Measurements from ENCODE around the gene PLEKHA1.

PLEKHA1 gene

GRCh38 chr10:122466951-122467381 is 92.5 kb downstream of the PLEKHA1 start:
- no peak for DNase-seq (ENCODE audit: low read depth, low spot score)
- Histone ChIP-seq H3K4me3 (ENCODE audit: insufficient read length, low read depth) (no peak overlapping the region), H3K4me1 (ENCODE audit: insufficient read depth, insufficient read length) (peaks cover 9% of the 10 kb centered on the region)

GRCh38 chr10:122467701-122468100 is 93.2 kb downstream of the PLEKHA1 start:
- Histone ChIP-seq H3K4me1 (ENCODE audit: insufficient read depth, insufficient read length) (peaks cover 3% of the 10 kb centered on the region), H3K27me3 (ENCODE audit: insufficient read depth, insufficient read length) (peaks cover 16% of the 10 kb centered on the region), H3K36me3 (ENCODE audit: insufficient read depth, insufficient read length, low read length) (no peaks in the 10 kb centered on the region), H3K9ac (ENCODE audit: insufficient read length, low read depth) (no peak overlapping the region), H3K9me3 (ENCODE audit: insufficient read depth, low read length) (no peaks in the 10 kb centered on the region), H3K4me3 (ENCODE audit: insufficient read length, low read depth) (no peak overlapping the region)
- DNase-seq (ENCODE audit: low read depth, low spot score) = no peak
- TF ChIP-seq YY1 (IDR thresholded peaks at IDR 0.05; ENCODE audit: insufficient read depth, insufficient read length) = no peak
- no peak for TF ChIP-seq ZNF274 (IDR thresholded peaks at IDR 0.05; ENCODE audit: low read depth, low read length)
- TF ChIP-seq SUZ12 (IDR thresholded peaks at IDR 0.05; ENCODE audit: extremely low read depth, insufficient read depth, insufficient read length) = no peak

More at GRCh38 chr10:122466951-122467381, 92.5 kb downstream of the PLEKHA1 start:
- TF ChIP-seq ZNF274 (IDR thresholded peaks at IDR 0.05; ENCODE audit: low read depth, low read length) (no peak), YY1 (IDR thresholded peaks at IDR 0.05; ENCODE audit: insufficient read depth, insufficient read length) (no peak)
- Histone ChIP-seq H3K9ac (ENCODE audit: insufficient read length, low read depth) (no peak overlapping the region), H3K36me3 (ENCODE audit: insufficient read depth, insufficient read length, low read length) (no peaks in the 10 kb centered on the region), H3K27me3 (ENCODE audit: insufficient read depth, insufficient read length) (peaks cover 23% of the 10 kb centered on the region), H3K9me3 (ENCODE audit: insufficient read depth, low read length) (no peaks in the 10 kb centered on the region)

GRCh38 chr10:122468307-122468925 is 93.9 kb downstream of the PLEKHA1 start:
- TF ChIP-seq ZNF274 (IDR thresholded peaks at IDR 0.05; ENCODE audit: low read depth, low read length) (no peak), YY1 (IDR thresholded peaks at IDR 0.05; ENCODE audit: insufficient read depth, insufficient read length) (no peak), SUZ12 (IDR thresholded peaks at IDR 0.05; ENCODE audit: extremely low read depth, insufficient read depth, insufficient read length) (no peak)
- no peak overlapping the region for H3K4me3 ChIP-seq (ENCODE audit: insufficient read length, low read depth)
- no peak for DNase-seq (ENCODE audit: low read depth, low spot score)
- H3K9me3 ChIP-seq (ENCODE audit: insufficient read depth, low read length) = no peaks in the 10 kb centered on the region
- H3K27me3 ChIP-seq (ENCODE audit: insufficient read depth, insufficient read length) = peaks cover 8% of the 10 kb centered on the region
- no peak overlapping the region for H3K9ac ChIP-seq (ENCODE audit: insufficient read length, low read depth)
- no peaks in the 10 kb centered on the region for H3K4me1 ChIP-seq (ENCODE audit: insufficient read depth, insufficient read length)
- no peaks in the 10 kb centered on the region for H3K36me3 ChIP-seq (ENCODE audit: insufficient read depth, insufficient read length, low read length)

GRCh38 chr10:122468926-122469781 is 94.6 kb downstream of the PLEKHA1 start:
- DNase-seq (ENCODE audit: low read depth, low spot score) = no peak
- Histone ChIP-seq H3K27me3 (ENCODE audit: insufficient read depth, insufficient read length) (peaks cover 2% of the 10 kb centered on the region), H3K36me3 (ENCODE audit: insufficient read depth, insufficient read length, low read length) (no peaks in the 10 kb centered on the region), H3K4me3 (ENCODE audit: insufficient read length, low read depth) (no peak overlapping the region), H3K9me3 (ENCODE audit: insufficient read depth, low read length) (no peaks in the 10 kb centered on the region), H3K4me1 (ENCODE audit: insufficient read depth, insufficient read length) (peaks cover 2% of the 10 kb centered on the region), H3K9ac (ENCODE audit: insufficient read length, low read depth) (no peak overlapping the region)
- TF ChIP-seq YY1 (IDR thresholded peaks at IDR 0.05; ENCODE audit: insufficient read depth, insufficient read length) (no peak), ZNF274 (IDR thresholded peaks at IDR 0.05; ENCODE audit: low read depth, low read length) (no peak), SUZ12 (IDR thresholded peaks at IDR 0.05; ENCODE audit: extremely low read depth, insufficient read depth, insufficient read length) (no peak)

- no peak overlapping the region for H3K4me3 ChIP-seq (ENCODE audit: insufficient read length, low read depth)
- no peaks in the 10 kb centered on the region for H3K9me3 ChIP-seq (ENCODE audit: insufficient read depth, low read length)
- no peak for DNase-seq (ENCODE audit: low read depth, low spot score)
- H3K27me3 ChIP-seq (ENCODE audit: insufficient read depth, insufficient read length) = no peaks in the 10 kb centered on the region
- TF ChIP-seq ZNF274 (IDR thresholded peaks at IDR 0.05; ENCODE audit: low read depth, low read length) (no peak), YY1 (IDR thresholded peaks at IDR 0.05; ENCODE audit: insufficient read depth, insufficient read length) (no peak), SUZ12 (IDR thresholded peaks at IDR 0.05; ENCODE audit: extremely low read depth, insufficient read depth, insufficient read length) (no peak)
- H3K36me3 ChIP-seq (ENCODE audit: insufficient read depth, insufficient read length, low read length) = no peaks in the 10 kb centered on the region
- no peak overlapping the region for H3K9ac ChIP-seq (ENCODE audit: insufficient read length, low read depth)
- H3K4me1 ChIP-seq (ENCODE audit: insufficient read depth, insufficient read length) = peaks cover 4% of the 10 kb centered on the region
Observed at GRCh38 chr10:122469848-122470247, 95.3 kb downstream of the PLEKHA1 start.

GRCh38 chr10:122471531-122472177 is 97.1 kb downstream of the PLEKHA1 start:
- no peak for TF ChIP-seq ZNF274 (IDR thresholded peaks at IDR 0.05; ENCODE audit: low read depth, low read length)
- TF ChIP-seq YY1 (IDR thresholded peaks at IDR 0.05; ENCODE audit: insufficient read depth, insufficient read length) = no peak
- TF ChIP-seq SUZ12 (IDR thresholded peaks at IDR 0.05; ENCODE audit: extremely low read depth, insufficient read depth, insufficient read length) = no peak
- no peak overlapping the region for H3K9ac ChIP-seq (ENCODE audit: insufficient read length, low read depth)
- DNase-seq (ENCODE audit: low read depth, low spot score) = no peak
- H3K4me1 ChIP-seq (ENCODE audit: insufficient read depth, insufficient read length) = peaks cover 6% of the 10 kb centered on the region
- H3K36me3 ChIP-seq (ENCODE audit: insufficient read depth, insufficient read length, low read length) = no peaks in the 10 kb centered on the region
- H3K27me3 ChIP-seq (ENCODE audit: insufficient read depth, insufficient read length) = no peaks in the 10 kb centered on the region
- no peak overlapping the region for H3K4me3 ChIP-seq (ENCODE audit: insufficient read length, low read depth)
- H3K9me3 ChIP-seq (ENCODE audit: insufficient read depth, low read length) = no peaks in the 10 kb centered on the region

- H3K9ac ChIP-seq (ENCODE audit: insufficient read length, low read depth) = no peak overlapping the region
- TF ChIP-seq ZNF274 (IDR thresholded peaks at IDR 0.05; ENCODE audit: low read depth, low read length) (no peak), YY1 (IDR thresholded peaks at IDR 0.05; ENCODE audit: insufficient read depth, insufficient read length) (no peak), SUZ12 (IDR thresholded peaks at IDR 0.05; ENCODE audit: extremely low read depth, insufficient read depth, insufficient read length) (no peak)
- peaks cover 6% of the 10 kb centered on the region for H3K4me1 ChIP-seq (ENCODE audit: insufficient read depth, insufficient read length)
Observed at GRCh38 chr10:122473116-122473515, 98.6 kb downstream of the PLEKHA1 start.

More at GRCh38 chr10:122473116-122473515, 98.6 kb downstream of the PLEKHA1 start:
- no peak for DNase-seq (ENCODE audit: low read depth, low spot score)
- no peaks in the 10 kb centered on the region for H3K36me3 ChIP-seq (ENCODE audit: insufficient read depth, insufficient read length, low read length)
- H3K4me3 ChIP-seq (ENCODE audit: insufficient read length, low read depth) = no peak overlapping the region
- no peaks in the 10 kb centered on the region for H3K27me3 ChIP-seq (ENCODE audit: insufficient read depth, insufficient read length)
- H3K9me3 ChIP-seq (ENCODE audit: insufficient read depth, low read length) = no peaks in the 10 kb centered on the region

Data from NT2/D1 (cell line).